ENCODE data around the gene E2F1. TPM values are rescaled to one million over a fixed set of nuclear protein-coding genes. Genes with fewer than 3 reads are reported as not detected.

The E2F1 gene
- total and polyA plus RNA-seq, 9 donors, result 0.95 to 7.6 (median 3.4) TPM

GRCh38 chr20:33681288-33681687 is 4.9 kb downstream of the E2F1 start:
- H3K4me1 ChIP-seq (ENCODE audit: insufficient read depth), result peaks cover 41% of the 10 kb centered on the region
- H3K27ac ChIP-seq, result peak overlapping the region in 1 of 2 donors; percentile 93
- no peak overlapping the region for H3K4me3 ChIP-seq
- TF ChIP-seq CTCF (IDR thresholded peaks at IDR 0.05) (no peak), POLR2A (IDR thresholded peaks at IDR 0.05) (no peak), EP300 (IDR thresholded peaks at IDR 0.05) (no peak)
- H3K9me3 ChIP-seq, result no peaks in the 10 kb centered on the region
- no peaks in the 10 kb centered on the region for H3K27me3 ChIP-seq
- 69 to 84% (median 78%) methylated on average over 5 of the region's 5 CpGs for WGBS, 3 donors
- intact Hi-C loops (cut with DNase I), result no loop called here
- DNase-seq, result no peak
- no peaks in the 10 kb centered on the region for H3K36me3 ChIP-seq

GRCh38 chr20:33680686-33681085 is 5.5 kb downstream of the E2F1 start:
- H3K4me3 ChIP-seq, result no peak overlapping the region
- DNase-seq, result no peak
- 40 to 59% (median 50%) methylated on average over 2 of the region's 2 CpGs for whole genome bisulfite sequencing, 3 donors
- TF ChIP-seq EP300 (IDR thresholded peaks at IDR 0.05), result no peak
- TF ChIP-seq POLR2A (IDR thresholded peaks at IDR 0.05), result no peak
- no peak for TF ChIP-seq CTCF (IDR thresholded peaks at IDR 0.05)
- H3K9me3 ChIP-seq, result no peaks in the 10 kb centered on the region
- no peaks in the 10 kb centered on the region for H3K36me3 ChIP-seq
- intact Hi-C loops (cut with DNase I), result no loop called here
- peaks cover 47% of the 10 kb centered on the region for H3K4me1 ChIP-seq (ENCODE audit: insufficient read depth)
- peak overlapping the region in 1 of 2 donors; percentile 93 for H3K27ac ChIP-seq
- no peaks in the 10 kb centered on the region for H3K27me3 ChIP-seq

GRCh38 chr20:33679758-33680485 is 6.3 kb downstream of the E2F1 start:
- Histone ChIP-seq H3K27ac (peak overlapping the region; percentile 41 to 93), H3K4me1 (ENCODE audit: insufficient read depth) (peaks cover 42% of the 10 kb centered on the region), H3K9me3 (no peaks in the 10 kb centered on the region), H3K27me3 (no peaks in the 10 kb centered on the region), H3K36me3 (no peaks in the 10 kb centered on the region), H3K4me3 (no peak overlapping the region)
- TF ChIP-seq CTCF (IDR thresholded peaks at IDR 0.05) (no peak), POLR2A (IDR thresholded peaks at IDR 0.05) (no peak), EP300 (IDR thresholded peaks at IDR 0.05) (no peak)
- peak in 3 of 5 donors; percentile 38 to 48 (median 47) for DNase-seq
- 88 to 89% (median 88%) methylated on average over 20 of the region's 20 CpGs for WGBS, 3 donors
- intact Hi-C loops (cut with DNase I), result loop anchor here in 2 of 4 donors (5.0 to 10.0 kb wide), 2 partner anchors 52 to 135 kb away; partner anchors contain the start of genes CHMP4B (in 1 of the 2) and ZNF341 (in 1 of the 2)

- Histone ChIP-seq H3K4me3 (no peak overlapping the region), H3K36me3 (no peaks in the 10 kb centered on the region), H3K27me3 (no peaks in the 10 kb centered on the region), H3K9me3 (no peaks in the 10 kb centered on the region), H3K4me1 (ENCODE audit: insufficient read depth) (peaks cover 41% of the 10 kb centered on the region), H3K27ac (peak overlapping the region; percentile 93 to 97)
- intact Hi-C loops (cut with DNase I), result loop anchor here in 2 of 4 donors (5.0 to 10.0 kb wide), 2 partner anchors 54 to 137 kb away; partner anchors contain the start of genes CHMP4B (in 1 of the 2) and ZNF341 (in 1 of the 2)
- WGBS, 3 donors, result 30 to 62% (median 34%) methylated on average over 10 to 15 of the region's 15 CpGs
- TF ChIP-seq EP300 (IDR thresholded peaks at IDR 0.05), result no peak
- TF ChIP-seq CTCF (IDR thresholded peaks at IDR 0.05), result no peak
- TF ChIP-seq POLR2A (IDR thresholded peaks at IDR 0.05), result no peak
- DNase-seq, result peak; percentile 82 to 89 (median 84)
These were observed 8.0 kb downstream of the E2F1 start for GRCh38 chr20:33677991-33678702.

All from ovary (tissue), 9 donors.